Uterus (tissue), 2 donors: ENCODE measurements around the gene OR6K3.

ENCODE experiments used
- POLR2A ChIP-seq, 2 donors: fragments of 450-650 bp; IDR thresholded peaks; one replicate each; pipeline ENCODE4 v1.6.1; 2016; ENCODE audit warnings: antibody characterized with exemption in 2 of 2, mild to moderate bottlenecking in 1 of 2, moderate library complexity in 1 of 2
- TF ChIP-seq, protein P1 (sequence below), 4 experiments: fragments of 200-600 bp in 2 of 4; fragments of 450-650 bp in 2 of 4; sonication (generic) in 2 of 4; IDR thresholded peaks; one replicate each; pipeline ENCODE4 v1.5.1; 2016 to 2019; ENCODE audit warnings: antibody characterized with exemption in 4 of 4, mild to moderate bottlenecking in 2 of 4, moderate library complexity in 1 of 4

DNA sequence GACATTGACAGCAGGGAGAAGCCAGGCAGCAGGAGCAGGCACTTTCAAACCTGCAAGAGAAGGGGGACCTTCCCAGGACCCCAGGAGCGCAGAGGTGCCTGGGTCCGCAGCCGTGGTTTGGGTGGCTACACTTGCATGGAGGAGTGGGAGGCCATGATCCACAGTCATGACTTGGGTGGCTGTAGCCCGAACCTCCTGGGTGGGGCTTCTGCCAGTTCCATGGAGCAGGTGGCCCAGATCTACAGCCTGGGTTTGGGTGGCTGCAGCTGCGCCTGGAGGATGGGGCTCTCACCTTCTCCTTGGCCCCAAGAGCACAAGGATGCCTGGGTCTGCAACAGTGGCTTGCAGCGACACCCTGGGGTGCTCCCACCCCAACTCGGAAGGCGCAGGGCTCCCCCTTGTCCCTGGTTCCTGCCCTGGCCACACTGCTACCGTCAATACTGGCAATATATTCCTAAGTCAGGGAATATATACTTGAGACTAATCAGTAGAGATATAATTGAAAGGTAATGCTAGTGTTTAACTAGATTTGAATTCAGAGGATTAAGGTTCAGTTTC is 31.7 kb upstream of the OR6K3 start:
- TF ChIP-seq, protein P1, sequence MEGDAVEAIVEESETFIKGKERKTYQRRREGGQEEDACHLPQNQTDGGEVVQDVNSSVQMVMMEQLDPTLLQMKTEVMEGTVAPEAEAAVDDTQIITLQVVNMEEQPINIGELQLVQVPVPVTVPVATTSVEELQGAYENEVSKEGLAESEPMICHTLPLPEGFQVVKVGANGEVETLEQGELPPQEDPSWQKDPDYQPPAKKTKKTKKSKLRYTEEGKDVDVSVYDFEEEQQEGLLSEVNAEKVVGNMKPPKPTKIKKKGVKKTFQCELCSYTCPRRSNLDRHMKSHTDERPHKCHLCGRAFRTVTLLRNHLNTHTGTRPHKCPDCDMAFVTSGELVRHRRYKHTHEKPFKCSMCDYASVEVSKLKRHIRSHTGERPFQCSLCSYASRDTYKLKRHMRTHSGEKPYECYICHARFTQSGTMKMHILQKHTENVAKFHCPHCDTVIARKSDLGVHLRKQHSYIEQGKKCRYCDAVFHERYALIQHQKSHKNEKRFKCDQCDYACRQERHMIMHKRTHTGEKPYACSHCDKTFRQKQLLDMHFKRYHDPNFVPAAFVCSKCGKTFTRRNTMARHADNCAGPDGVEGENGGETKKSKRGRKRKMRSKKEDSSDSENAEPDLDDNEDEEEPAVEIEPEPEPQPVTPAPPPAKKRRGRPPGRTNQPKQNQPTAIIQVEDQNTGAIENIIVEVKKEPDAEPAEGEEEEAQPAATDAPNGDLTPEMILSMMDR (IDR thresholded peaks at IDR 0.05) = no peak
- TF ChIP-seq POLR2A (IDR thresholded peaks at IDR 0.05) = no peak
